ENCODE data around the gene SNX24. TPM values are rescaled to one million over a fixed set of nuclear protein-coding genes. Genes with fewer than 3 reads are reported as not detected.

Gene SNX24
- total RNA-seq, 1 donor: 29.8 TPM

DNA sequence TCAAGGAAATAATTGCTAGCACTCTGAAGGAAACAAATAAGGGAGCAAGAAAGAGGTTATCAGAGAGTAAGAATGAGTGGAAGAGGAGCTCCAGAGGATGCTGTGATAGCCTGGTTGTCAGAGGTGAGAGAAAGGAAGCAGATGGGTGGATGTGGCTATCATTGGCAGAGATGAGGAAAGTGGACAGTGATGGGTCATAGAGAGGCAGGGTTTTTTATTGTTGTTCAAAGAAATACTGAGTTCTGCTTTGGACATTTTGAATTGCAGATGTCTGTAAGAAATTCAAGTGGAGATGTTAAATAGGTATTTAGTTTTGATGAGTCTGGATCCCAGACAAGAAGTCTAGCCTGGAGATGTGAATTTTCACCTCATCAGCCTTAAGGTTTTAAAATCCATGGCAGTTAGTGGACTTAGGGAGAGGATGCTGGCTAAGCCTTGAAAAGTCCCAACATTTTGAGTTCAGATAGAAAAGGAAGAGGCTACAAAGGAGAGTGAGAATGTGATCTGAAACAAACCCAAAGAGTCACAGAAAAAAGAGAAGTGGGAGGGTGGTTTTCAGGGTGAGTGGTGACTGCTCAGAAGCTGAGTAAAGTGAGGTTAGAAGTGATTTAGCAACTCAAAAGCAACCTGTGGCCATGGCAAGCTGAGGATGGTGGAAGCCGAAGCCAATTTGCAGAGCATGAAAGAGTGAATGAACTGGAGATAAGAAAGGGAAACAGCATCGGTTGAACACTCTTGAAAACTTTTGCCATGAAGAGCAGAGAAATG is 140.7 kb downstream of the SNX24 start:
- DNase-seq (ENCODE audit: low read depth): no peak
- no peak for TF ChIP-seq CTCF (IDR thresholded peaks at IDR 0.05; ENCODE audit: insufficient read depth, low read depth, low read length)
- no peak overlapping the region for H3K4me3 ChIP-seq (ENCODE audit: low read depth, low read length)

- DNase-seq (ENCODE audit: low read depth): no peak
- no peak overlapping the region for H3K4me3 ChIP-seq (ENCODE audit: low read depth, low read length)
- no peak for TF ChIP-seq CTCF (IDR thresholded peaks at IDR 0.05; ENCODE audit: insufficient read depth, low read depth, low read length)
Observed at GRCh38 chr5:122996091-122996490, 150.7 kb downstream of the SNX24 start.

- no peak for TF ChIP-seq CTCF (IDR thresholded peaks at IDR 0.05; ENCODE audit: insufficient read depth, low read depth, low read length)
- H3K4me3 ChIP-seq (ENCODE audit: low read depth, low read length): no peak overlapping the region
- DNase-seq (ENCODE audit: low read depth): no peak
Observed at GRCh38 chr5:122997294-122997693, 151.9 kb downstream of the SNX24 start.

- peak; percentile 31 for TF ChIP-seq CTCF (IDR thresholded peaks at IDR 0.05; ENCODE audit: insufficient read depth, low read depth, low read length)
- H3K4me3 ChIP-seq (ENCODE audit: low read depth, low read length): no peak overlapping the region
- DNase-seq (ENCODE audit: low read depth): peak; percentile 21
Observed at GRCh38 chr5:122999947-123000563, 154.6 kb downstream of the SNX24 start.

- no peak overlapping the region for H3K4me3 ChIP-seq (ENCODE audit: low read depth, low read length)
- no peak for TF ChIP-seq CTCF (IDR thresholded peaks at IDR 0.05; ENCODE audit: insufficient read depth, low read depth, low read length)
- no peak for DNase-seq (ENCODE audit: low read depth)
Observed at GRCh38 chr5:123000731-123001130, 155.3 kb downstream of the SNX24 start.

DNA sequence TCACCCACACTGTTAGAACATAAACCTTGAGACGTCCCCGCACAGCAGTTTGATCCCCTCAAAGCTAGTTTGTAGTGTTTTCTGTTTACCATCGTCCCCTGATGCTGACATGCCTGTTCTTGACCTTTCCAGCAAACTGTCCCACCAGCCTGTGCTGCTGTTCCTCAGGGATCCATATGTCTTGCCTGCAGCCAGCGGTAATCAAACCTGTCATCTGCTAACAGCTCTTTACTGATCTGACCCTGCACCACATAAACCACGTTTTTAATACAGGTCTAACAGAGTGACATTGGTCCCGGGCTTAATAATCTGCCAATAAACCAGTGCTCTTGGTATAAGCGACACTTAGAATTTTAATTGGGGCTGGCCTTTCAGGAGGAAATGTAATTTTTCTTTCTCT is 156.4 kb downstream of the SNX24 start:
- no peak for DNase-seq (ENCODE audit: low read depth)
- H3K4me3 ChIP-seq (ENCODE audit: low read depth, low read length): no peak overlapping the region
- no peak for TF ChIP-seq CTCF (IDR thresholded peaks at IDR 0.05; ENCODE audit: insufficient read depth, low read depth, low read length)

Data from fibroblast of villous mesenchyme (primary cell).